GM12873 (cell line): Measurements from ENCODE around the gene ANO7.

Experiments used
- TF ChIP-seq, protein P1 (sequence below): IDR thresholded peaks from 2 replicates; pipeline ENCODE4 v1.5.1; 2012; ENCODE audit warnings: low read depth, mild to moderate bottlenecking, moderate library complexity, low read length, control low read depth; ENCODE audit not compliant: insufficient read depth; ENCODE audit errors: missing control alignments

ANO7 gene

DNA sequence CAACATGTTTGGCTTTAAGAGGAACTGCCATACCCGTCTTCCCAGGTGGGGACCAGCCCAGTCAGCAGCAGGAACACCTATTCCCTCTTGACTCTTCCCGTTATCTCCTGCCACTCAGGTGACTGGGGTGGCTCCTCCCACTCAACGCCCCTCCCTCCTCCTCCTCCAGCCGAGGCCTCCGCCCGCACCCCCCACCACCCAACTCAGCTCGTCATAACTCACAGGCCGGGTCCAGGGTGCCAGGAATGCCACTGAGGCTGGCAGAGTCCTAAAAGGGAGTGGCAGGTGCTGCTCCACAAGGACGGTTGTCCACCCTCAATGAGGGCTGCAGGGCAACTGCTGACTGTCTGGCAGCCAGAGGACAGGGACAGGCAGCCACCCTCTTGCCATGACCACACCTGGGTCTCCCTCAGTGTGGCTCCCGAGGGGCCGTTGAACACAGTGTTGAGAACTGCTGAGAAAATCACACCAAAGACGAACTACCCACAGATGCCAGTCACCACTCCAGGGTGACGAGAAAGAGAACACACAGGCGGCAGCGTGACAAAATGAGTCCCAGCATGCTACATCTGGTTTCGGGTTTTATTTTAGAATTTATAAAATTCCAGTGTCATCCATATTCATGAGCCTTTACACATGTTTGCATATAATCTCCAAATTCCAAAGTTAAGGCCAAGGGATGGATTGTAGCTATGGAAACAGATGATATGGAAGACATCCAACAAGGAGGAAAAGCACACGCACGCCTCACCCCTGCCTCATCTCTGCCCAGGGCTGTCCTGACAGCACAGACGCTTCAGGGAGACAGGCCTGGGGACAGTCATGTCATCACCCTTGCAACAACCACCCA, 38.5 kb downstream of the ANO7 start:
- TF ChIP-seq, protein P1, sequence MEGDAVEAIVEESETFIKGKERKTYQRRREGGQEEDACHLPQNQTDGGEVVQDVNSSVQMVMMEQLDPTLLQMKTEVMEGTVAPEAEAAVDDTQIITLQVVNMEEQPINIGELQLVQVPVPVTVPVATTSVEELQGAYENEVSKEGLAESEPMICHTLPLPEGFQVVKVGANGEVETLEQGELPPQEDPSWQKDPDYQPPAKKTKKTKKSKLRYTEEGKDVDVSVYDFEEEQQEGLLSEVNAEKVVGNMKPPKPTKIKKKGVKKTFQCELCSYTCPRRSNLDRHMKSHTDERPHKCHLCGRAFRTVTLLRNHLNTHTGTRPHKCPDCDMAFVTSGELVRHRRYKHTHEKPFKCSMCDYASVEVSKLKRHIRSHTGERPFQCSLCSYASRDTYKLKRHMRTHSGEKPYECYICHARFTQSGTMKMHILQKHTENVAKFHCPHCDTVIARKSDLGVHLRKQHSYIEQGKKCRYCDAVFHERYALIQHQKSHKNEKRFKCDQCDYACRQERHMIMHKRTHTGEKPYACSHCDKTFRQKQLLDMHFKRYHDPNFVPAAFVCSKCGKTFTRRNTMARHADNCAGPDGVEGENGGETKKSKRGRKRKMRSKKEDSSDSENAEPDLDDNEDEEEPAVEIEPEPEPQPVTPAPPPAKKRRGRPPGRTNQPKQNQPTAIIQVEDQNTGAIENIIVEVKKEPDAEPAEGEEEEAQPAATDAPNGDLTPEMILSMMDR, result no peak

DNA sequence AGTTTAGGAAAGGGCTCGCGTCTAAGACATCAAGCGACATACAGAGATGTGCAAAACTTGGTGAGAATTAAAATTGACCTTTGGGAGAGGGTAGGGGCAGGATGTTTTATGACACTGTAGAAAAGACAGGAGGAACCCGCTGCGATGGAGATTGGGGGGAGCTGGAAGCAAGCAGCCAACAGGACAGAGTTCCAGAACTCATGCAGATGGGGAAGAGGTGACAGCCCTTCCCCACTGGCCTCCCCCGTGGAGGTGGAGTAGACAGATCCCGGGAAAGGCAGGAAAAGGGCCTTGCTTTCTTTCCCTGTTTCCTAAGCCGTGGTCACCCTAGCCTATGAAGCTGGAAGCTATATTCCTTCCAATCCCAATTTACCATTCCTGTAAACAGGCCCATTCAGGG, 39.1 kb downstream of the ANO7 start:
- TF ChIP-seq, protein P1, result no peak

DNA sequence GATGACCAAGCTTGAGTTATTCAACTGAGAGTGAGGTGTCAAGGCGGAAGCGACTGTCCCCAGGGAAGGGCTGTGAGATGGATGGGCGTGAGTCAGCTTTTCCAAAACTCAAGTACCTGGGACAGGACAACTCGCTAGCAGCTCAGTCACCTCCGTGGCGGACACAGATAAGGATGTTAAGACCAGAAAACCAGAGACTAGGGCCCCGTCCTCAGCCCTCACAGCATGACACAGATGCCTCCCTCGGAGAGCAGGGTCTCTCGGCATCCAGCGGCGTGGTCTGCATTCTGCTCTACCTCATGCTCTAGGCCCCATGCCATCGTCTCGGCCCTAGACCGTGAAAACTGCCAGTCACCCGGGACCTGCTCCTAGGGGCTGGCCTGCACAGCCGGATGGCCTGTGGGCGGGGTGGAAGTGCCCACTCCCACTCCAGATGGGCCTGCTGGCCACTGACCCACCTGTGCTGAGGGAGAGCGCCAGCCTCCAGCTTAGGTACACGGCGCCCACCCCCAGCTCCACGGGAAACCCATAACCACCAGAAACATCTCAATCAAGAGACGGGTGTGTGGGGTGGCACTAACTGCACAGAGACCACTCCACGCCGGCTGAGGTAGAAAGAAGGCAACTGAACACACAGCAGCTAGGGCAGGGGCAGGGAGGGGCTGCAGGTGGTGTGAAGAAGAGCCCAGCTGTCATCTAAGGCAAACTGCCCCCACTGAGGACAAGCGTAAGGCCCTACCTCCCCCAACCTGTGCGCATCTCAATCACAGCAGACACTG, 39.8 kb downstream of the ANO7 start:
- TF ChIP-seq, protein P1, result no peak

DNA sequence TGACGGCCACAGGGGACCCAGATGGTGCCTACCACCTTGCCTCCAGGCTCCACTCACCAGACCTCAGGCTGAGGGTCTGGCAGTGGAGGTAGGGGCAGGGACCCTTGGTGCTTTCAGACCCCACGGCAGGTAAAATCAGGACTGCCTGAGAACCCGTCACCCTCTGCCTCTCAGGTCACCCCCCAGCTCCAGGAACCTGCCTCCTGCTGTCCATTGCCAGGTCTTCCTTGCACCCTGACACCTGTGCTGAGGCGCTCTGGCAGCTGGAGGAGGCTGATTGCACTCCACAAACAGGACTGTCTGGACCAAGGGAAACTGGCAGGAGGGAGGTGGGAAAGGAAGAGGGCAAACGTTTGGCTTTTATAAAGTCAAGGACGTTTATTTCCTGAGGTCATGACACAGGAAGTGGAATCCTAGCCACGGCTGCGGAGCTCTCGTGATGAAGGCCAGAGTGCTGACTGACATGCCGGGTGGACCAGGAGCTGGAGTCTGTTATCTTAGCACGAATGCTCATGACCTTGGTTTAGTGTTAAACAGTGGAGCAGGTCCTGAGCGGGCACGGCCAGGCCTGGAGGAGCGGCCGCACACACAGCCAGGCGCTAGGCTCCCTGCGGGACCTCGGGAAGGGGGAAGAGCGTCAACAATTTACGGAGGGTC, 40.5 kb downstream of the ANO7 start:
- TF ChIP-seq, protein P1, result no peak

DNA sequence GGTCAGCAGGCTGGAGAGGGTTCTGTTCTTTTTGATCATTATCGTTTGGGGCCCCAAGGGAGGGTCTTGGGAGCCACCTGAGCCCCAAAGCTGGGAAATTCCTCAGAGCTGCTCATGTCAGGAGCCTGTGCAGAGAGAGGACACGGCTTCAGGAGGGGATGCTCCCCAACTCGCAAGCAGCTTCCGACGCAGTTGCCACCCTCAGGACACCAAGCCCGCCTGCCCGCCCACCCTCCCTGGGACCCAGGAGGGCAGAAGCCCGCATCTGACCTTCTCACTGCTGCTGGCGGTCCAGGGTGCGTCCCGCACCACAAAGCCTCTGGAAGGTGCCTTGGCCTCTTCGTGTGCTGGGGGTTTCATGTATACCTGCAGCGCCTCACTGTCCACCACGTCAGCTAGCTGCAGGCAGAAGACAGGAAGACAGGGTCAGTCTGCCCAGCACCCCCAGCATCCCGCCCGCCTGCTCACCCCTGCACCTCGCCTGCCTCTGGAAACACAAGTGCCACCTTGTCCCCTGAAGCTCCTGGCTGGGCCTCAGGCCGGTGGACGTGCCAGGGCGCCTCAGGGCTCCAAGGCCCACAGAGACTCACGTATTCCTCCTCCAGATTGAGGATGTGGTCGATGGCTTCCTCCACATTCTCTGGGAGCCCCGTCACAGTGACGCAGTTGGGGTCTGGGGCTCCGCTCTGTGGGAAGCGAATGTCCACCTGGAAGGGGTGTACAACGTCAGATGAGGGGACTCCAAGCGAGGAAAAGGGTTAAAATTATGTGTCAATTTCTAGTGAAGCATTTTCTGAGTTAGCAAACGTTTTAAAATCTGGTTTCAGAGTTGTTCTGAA, 41.3 kb downstream of the ANO7 start:
- TF ChIP-seq, protein P1, result no peak

DNA sequence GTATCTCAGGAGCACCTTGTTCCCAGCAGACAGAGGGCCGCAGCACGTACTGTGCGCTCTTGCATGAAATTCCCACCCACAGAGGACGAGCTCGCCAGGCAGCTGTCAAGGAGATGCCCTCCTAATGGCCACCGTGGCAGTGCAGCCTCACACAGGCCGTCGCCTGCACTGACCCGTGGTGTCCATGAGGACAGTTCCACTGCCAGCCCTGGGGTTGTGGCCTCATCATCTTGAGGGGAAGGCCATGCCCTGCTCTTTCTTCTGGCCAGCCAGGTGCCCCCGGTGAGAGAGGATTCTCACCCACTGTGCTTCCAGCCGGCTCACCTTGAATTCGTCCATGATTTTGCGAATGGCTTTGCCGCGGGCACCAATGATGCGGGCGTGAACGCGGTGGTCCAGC, 42.0 kb downstream of the ANO7 start:
- TF ChIP-seq, protein P1, result no peak
